ENCODE measurements around the gene PER1.

PER1 gene

GRCh38 chr17:8137645-8138373 is 14.4 kb downstream of the PER1 start:
- no peak for FAIRE-seq

GRCh38 chr17:8133941-8134340 is 18.3 kb downstream of the PER1 start:
- no peak for FAIRE-seq

DNA sequence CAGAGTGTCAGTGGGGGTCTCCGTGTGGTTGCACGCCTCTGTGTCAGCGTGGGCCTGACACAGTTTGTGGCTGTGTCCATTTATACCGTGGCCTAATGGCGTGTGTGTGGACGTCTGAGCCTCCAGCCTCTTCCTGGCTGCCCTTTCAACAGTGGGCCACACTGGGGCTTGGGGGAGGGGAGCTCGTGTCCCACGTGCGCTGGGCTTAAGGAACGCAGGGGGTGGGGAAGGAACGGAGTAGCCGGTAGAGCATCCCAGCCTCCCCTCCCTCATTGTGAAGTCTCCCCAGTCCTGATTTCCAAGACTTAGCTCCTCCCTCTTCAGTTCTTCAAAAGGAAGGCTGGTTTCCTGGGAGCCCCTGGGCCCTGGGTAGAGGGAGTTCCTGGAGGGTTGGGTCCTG is 18.8 kb downstream of the PER1 start:
- FAIRE-seq: no peak

GRCh38 chr17:8131844-8132441 is 20.3 kb downstream of the PER1 start:
- no peak for FAIRE-seq

- no peak for FAIRE-seq
Measured at GRCh38 chr17:8128125-8128784, 23.9 kb downstream of the PER1 start.

- no peak for FAIRE-seq
Measured at GRCh38 chr17:8126491-8127066, 25.6 kb downstream of the PER1 start.

DNA sequence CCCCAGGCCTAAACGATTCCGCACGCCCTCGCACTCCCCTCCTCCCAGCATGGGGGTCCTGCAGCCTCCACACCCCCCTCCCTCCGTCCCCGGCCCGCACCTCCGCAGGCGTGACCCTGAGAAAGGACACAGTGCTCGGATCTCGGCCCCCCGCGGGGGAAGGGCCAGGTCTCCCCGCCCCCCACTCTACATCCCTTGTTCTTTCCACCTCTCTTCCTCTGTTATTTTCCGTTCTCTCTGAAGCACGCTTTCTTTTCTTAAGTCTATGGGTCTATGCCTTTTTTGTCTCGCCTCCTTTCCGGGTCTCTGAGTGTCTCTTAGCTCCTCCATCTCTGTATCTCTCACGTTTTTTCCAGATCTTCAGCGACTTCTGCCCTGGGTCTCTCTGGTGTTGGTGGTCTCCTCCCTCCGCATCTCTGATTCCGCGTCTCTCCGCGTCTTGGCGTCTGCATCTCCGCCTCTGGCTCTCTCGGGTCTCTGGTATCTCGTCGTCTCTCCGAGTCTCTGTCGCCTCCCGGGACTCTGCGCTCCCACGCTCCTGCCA is 26.2 kb downstream of the PER1 start:
- FAIRE-seq: no peak

DNA sequence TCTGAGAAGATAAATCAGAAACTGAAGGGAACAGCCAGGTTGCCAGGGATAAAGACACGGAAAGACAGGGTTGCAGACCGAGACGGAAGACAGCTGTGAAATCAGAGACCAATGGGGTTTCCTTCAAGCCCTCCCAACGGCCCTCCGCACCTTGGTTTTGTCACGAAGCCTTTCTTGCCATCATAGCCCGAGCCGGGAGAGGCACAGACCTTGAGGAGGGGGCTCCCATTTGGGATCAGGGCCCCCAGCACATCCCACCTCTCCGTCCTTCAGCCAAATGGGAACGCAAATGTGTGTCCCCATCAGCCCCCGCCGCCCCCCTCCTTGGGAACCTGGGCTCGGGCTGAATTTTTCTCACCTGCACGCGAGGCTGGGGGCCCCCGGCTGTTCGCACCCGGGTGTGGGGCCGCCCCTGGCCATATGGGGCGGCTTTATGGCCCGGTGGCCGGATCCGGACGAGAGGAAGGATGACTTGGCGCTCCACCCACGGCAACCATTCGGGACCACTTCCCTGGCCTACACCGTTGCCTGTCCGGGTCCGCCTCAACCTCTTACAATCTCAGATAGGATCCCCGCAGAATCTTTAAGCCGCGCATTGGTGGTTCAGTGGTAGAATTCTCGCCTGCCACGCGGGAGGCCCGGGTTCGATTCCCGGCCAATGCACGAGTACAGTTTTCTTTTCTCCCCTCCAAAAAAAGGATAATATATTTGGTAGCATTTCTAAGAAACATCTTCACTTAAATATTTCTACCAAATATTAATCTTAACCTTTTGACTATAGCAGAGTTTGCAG is 26.9 kb downstream of the PER1 start:
- no peak for FAIRE-seq

DNA sequence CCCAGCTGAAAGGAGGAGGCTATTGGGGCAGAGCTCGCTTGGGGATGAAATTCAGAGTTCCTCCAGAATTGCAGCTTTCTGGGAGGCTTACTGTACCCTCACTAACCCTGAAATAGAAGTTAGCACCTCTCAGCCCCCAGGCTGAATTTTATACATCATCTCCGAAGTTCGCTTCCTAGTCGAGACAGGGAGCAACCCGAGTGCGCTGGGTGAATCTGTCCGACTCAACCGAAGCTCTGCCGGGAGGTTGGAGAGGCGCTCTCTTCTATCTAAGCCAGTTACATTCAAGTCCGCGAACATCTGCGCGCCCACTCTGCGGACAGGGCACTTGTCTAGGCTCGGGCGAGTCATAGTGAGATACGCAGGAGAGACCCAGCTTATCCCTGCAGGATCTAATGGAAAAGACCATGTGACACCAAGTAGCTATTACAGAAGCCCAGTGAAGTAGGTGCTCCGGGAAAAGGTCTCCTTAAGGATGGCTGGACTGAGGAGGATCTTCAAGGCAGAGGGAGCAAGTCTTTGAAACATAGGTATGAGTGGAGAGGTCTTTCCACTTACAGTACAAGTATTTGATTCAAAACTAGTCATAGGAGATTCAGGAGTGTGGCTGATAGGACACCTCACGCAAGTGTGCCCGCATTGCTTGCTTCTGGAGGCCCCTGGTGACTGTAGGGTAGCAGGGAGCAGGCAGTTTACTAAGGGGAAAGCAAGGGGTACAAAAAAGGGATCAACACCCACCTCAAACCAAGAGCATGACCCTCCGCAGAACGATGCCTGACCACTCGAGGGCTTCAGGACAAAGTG is 27.7 kb downstream of the PER1 start:
- FAIRE-seq: no peak

GRCh38 chr17:8123695-8124349 is 28.4 kb downstream of the PER1 start, which contains the start of gene HES7:
Gene HES7, minus strand, starts transcription at chr17:8124106. Its CDS starts 22 bp downstream, at chr17:8124084.
- no peak for FAIRE-seq

DNA sequence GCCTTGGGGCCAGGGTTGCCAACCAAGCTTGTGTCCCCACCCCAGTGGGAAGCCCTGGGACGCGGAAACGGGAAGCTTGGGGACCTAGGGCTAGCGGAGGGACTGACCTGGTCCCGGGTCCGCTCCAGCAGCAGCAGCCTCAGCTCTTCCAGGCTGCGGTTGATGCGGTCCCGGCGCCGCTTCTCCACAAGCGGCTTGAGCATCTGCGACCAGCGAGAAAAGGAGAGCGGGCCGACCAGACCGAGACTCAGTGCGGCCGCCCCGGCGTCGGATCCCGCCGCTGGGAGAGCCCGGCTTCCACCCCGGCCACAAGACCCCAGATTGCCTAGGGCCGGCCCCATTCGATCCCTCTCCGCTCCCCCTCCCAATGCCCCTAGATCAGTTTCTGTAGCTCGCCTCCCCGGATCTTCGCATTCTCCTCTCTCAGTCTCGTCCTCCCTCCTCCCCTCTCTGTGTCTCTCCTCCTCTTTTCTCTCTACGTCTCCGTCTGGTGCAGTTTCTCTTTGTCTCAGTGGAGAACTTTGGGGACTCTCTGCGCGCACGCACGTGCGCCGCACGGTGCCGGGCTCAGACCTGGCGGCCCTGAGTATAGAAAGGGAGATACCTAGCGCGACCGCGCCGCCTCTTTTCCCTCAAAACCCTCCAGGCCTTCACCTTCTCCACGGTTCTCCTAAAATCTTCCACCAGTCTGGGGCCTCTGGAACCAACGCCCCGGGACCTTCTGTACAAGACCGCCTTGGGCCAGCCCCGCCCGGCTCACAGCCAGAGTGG is 29.1 kb downstream of the PER1 start:
- FAIRE-seq: no peak

DNA sequence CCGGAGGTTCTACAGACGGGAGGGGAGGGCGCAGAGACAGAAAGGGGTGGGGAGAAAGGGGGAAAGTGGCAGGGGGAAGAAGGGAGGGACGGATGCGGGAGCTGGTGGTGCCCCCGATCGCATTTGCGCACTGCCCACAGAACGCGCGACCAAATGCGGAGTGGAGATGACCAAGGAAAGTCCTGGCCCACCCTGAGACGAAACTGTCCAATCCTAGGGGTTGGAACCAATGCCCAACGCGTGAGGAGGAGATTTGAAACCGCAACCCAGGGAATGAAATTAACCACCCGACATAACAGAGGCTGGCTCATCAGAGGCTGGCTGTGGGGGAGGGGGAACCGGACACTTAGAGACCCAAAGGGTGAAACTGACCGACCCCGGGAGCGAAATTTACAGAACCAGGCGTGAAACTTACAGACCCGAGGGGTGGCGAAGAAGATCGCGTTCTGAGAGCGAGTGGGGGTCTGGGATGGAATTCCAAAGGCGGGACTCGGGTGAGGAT is 29.7 kb downstream of the PER1 start:
- FAIRE-seq: no peak

DNA sequence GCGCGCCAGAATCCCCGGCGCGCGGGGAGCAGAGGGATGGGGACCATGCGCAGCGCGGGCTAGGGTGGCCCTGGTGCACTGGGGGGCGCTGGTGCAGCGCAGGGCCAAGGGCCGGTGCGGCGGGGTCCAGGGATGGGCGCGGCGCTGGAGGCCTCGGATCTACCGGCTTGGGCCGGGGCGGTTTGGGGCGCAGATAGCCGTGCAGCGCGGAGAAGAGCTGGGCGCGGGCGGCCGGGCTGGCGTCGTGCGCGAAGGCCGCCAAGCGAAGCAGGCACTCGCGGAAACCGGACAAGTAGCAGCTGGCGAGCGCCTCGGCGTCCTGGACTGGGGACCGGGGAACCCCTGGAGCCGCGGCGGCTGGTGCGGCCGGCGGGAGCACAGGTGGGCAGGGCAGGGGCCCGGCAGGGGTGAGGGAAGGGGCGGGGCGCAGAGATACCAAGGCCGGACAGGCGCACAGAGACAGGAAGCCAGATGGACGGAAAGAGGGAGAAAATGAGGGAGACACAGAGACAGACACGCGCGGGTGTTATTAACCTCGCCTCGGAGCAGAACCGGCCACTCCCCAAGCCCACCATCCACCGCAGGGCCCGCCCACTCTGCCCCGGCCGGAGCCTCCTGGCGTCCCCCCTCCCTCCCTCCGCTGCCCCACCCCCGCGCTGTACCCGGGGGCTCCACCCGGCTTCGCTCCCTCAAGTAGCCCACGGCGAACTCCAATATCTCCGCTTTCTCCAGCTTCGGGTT is 30.4 kb downstream of the PER1 start:
- no peak for FAIRE-seq

DNA sequence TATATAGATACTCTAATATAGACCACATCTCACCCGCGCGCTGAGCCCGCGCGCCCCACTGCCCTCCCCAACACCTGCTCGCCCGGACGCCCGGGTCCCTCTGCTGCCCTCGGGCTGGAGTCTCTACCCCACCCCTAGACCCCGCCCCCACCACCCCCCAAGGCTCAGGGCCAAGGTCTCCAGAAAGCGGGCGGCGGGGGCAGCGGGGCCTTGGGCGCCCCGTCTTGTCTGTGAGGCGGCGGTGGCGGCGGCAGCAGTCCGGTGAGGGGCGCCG is 30.9 kb downstream of the PER1 start:
- no peak for FAIRE-seq

GRCh38 chr17:8120520-8121406 is 31.4 kb downstream of the PER1 start:
- FAIRE-seq: no peak

- FAIRE-seq: peak; percentile 93
Measured at GRCh38 chr17:8119581-8120519, 32.4 kb downstream of the PER1 start.

DNA sequence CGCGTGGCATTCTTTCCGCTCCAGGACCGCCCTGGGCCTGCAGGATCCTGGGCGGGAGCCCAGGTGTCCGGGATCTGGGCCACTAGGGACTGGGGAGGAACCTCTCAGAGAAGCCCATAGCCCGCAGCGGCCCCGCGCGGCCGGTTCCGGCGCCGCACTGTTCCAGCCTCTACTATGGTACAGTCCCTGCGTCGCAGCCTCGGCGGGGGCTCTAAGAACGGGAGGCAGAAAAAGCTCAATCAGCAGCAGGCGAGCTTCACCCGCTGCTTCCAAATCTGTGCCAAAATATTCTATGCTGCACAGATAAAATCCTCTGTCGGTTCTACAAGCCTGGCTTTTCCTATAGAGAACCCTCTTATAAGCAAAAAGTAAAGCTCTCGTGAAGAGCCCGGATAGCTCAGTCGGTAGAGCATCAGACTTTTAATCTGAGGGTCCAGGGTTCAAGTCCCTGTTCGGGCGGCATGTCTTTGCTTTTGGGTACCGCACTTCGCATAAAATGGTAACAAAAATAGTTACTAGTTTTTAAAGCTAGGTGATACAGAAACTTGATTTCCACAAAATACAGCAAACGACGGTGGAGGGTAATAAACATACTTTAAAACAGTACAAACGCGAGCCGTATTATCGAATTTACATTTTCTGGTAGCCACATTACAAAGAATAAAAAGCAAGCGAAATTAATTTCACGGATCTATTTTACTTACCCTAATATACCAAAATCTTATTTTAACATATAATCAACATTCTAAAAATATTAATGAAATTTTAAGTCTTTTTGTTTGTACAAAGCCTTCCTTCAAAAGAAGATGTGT is 33.2 kb downstream of the PER1 start:
- FAIRE-seq: no peak
